ENCODE measurements around the gene VEZF1. TPM values are rescaled to one million over a fixed set of nuclear protein-coding genes. Genes with fewer than 3 reads are reported as not detected.

The VEZF1 gene
- total RNA-seq, 1 experiment from 2014 or later, result 78.1 TPM

GRCh38 chr17:57966875-57967274 lies 21.2 kb downstream of the VEZF1 start:
- Histone ChIP-seq H2AFZ (ENCODE audit: low read length) (no peak overlapping the region), H3K27me3 (ENCODE audit: low read length) (no peaks in the 10 kb centered on the region), H3K9me3 (ENCODE audit: low read length) (no peaks in the 10 kb centered on the region), H3K27ac (ENCODE audit: low read length) (no peak overlapping the region), H3K4me3 (ENCODE audit: low read length) (no peak overlapping the region), H3K4me2 (ENCODE audit: low read length) (no peak overlapping the region), H3F3A (ENCODE audit: low read length, unreplicated experiment) (peaks cover 10% of the 10 kb centered on the region), H4K20me1 (ENCODE audit: low read length) (no peaks in the 10 kb centered on the region), H3K79me2 (ENCODE audit: low read length) (no peaks in the 10 kb centered on the region), H3K36me3 (ENCODE audit: low read depth, low read length) (no peaks in the 10 kb centered on the region), H3K4me1 (ENCODE audit: insufficient read depth, low read length) (no peaks in the 10 kb centered on the region), H3K9me2 (replicated peaks; ENCODE audit: low read length) (no peaks in the 10 kb centered on the region), H3K9ac (ENCODE audit: low read length) (no peak overlapping the region)
- ChIA-PET POLR2A (ENCODE audit: unreplicated experiment) (no interaction called here), CTCF (interaction anchor here (0.6 kb wide), 1 partner anchor 40 kb away, joined by 6 read pairs; no protein-coding TSS in a partner anchor)
- TF ChIP-seq CTCF (conservative IDR thresholded peaks at IDR 0.05; ENCODE audit: low read depth, low read length) (no peak), EZH2 (IDR thresholded peaks at IDR 0.05; ENCODE audit: low read length, unreplicated experiment) (no peak), EZH2phosphoT487 (IDR thresholded peaks at IDR 0.05; ENCODE audit: borderline replicate concordance, low read length) (no peak)
- intact Hi-C loops (cut with micrococcal nuclease), result no loop called here
- no TSS peak for BruUV-seq (replicated peaks)
- DNase-seq, result no peak
- no peak for ATAC-seq

GRCh38 chr17:57966246-57966645 lies 21.8 kb downstream of the VEZF1 start:
- no TSS peak for BruUV-seq (replicated peaks)

More at GRCh38 chr17:57966246-57966645, 21.8 kb downstream of the VEZF1 start:
- Histone ChIP-seq H3F3A (ENCODE audit: low read length, unreplicated experiment) (peaks cover 10% of the 10 kb centered on the region), H3K4me1 (ENCODE audit: insufficient read depth, low read length) (no peaks in the 10 kb centered on the region), H3K27ac (ENCODE audit: low read length) (no peak overlapping the region), H3K36me3 (ENCODE audit: low read depth, low read length) (no peaks in the 10 kb centered on the region), H3K4me3 (ENCODE audit: low read length) (no peak overlapping the region), H3K27me3 (ENCODE audit: low read length) (no peaks in the 10 kb centered on the region), H2AFZ (ENCODE audit: low read length) (no peak overlapping the region), H3K4me2 (ENCODE audit: low read length) (no peak overlapping the region), H3K9ac (ENCODE audit: low read length) (no peak overlapping the region), H3K79me2 (ENCODE audit: low read length) (no peaks in the 10 kb centered on the region), H4K20me1 (ENCODE audit: low read length) (no peaks in the 10 kb centered on the region), H3K9me3 (ENCODE audit: low read length) (no peaks in the 10 kb centered on the region), H3K9me2 (replicated peaks; ENCODE audit: low read length) (no peaks in the 10 kb centered on the region)
- TF ChIP-seq CTCF (conservative IDR thresholded peaks at IDR 0.05; ENCODE audit: low read depth, low read length), result no peak
- TF ChIP-seq EZH2 (IDR thresholded peaks at IDR 0.05; ENCODE audit: low read length, unreplicated experiment), result no peak
- TF ChIP-seq EZH2phosphoT487 (IDR thresholded peaks at IDR 0.05; ENCODE audit: borderline replicate concordance, low read length), result no peak
- ChIA-PET CTCF (interaction anchor here (0.6 kb wide), 2 partner anchors 20 to 40 kb away, joined by 3 to 6 read pairs; no protein-coding TSS in a partner anchor), POLR2A (ENCODE audit: unreplicated experiment) (no interaction called here)
- intact Hi-C loops (cut with micrococcal nuclease), result no loop called here
- no peak for DNase-seq
- ATAC-seq, result no peak
